ENCODE results near the gene SLC16A13. TPM values are rescaled to one million over a fixed set of nuclear protein-coding genes. Genes with fewer than 3 reads are reported as not detected.
A peak's percentile ranks its signal among the peaks of the same experiment; 100 is the strongest.

The SLC16A13 gene
- total and polyA plus RNA-seq, 10 of the 15 experiments (the other 5 are each of a cell fraction or from before 2014, with no cell fraction given), result 0.34 to 12.1 (median 3.3) TPM

DNA sequence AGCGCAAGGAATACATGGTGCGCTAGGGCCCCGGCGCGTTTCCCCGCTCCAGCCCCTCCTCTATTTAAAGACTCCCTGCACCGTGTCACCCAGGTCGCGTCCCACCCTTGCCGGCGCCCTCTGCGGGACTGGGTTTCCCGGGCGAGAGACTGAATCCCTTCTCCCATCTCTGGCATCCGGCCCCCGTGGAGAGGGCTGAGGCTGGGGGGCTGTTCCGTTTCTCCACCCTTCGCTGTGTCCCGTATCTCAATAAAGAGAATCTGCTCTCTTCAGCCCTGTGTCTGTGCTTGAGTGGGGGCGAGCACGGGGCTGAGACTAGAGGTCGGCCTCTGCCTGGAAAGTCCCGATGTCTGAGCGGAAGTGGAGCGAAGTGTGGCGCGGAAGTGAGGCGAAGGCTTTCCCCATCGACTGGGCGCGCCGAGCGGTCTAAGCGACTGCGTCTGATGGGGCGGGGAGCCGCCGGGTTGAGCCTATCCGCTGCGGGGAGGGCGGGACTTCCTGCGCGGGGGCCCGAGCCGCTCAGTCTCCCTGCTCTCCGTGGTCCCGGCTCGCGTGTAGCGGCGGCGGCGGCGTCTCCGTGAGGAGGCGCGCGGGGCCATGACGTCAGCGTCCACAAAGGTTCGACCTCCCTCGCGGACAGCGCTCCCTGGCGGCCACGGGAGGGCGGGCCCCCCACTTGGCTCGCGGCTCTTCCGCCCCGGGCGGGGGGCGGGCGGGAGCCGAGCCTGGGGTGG, 21.4 kb upstream of the SLC16A13 start (continued):
- TF ChIP-seq, protein P1, sequence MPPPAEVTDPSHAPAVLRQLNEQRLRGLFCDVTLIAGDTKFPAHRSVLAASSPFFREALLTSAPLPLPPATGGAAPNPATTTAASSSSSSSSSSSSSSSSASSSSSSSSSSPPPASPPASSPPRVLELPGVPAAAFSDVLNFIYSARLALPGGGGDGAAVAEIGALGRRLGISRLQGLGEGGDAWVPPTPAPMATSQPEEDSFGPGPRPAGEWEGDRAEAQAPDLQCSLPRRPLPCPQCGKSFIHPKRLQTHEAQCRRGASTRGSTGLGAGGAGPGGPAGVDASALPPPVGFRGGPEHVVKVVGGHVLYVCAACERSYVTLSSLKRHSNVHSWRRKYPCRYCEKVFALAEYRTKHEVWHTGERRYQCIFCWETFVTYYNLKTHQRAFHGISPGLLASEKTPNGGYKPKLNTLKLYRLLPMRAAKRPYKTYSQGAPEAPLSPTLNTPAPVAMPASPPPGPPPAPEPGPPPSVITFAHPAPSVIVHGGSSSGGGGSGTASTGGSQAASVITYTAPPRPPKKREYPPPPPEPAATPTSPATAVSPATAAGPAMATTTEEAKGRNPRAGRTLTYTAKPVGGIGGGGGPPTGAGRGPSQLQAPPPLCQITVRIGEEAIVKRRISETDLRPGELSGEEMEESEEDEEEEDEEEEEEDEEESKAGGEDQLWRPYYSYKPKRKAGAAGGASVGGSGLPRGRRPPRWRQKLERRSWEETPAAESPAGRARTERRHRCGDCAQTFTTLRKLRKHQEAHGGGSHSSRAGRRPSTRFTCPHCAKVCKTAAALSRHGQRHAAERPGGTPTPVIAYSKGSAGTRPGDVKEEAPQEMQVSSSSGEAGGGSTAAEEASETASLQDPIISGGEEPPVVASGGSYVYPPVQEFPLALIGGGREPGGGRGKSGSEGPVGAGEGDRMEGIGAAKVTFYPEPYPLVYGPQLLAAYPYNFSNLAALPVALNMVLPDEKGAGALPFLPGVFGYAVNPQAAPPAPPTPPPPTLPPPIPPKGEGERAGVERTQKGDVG (CRISPR knock-in tag; IDR thresholded peaks at IDR 0.05), result no peak
- TF ChIP-seq IKZF1 (conservative IDR thresholded peaks at IDR 0.05) (peak; percentile 36), SUPT20H (IDR thresholded peaks at IDR 0.05; ENCODE audit: borderline replicate concordance, control insufficient read depth, low read depth, low read length) (no peak), SRF (IDR thresholded peaks at IDR 0.05; ENCODE audit: low read depth in 2 of 2, low read length in 2 of 2) (0 out of 4 replicates have a peak, but pooled peaks of 1 of the 2 experiments have one; percentile 21), NFIC (IDR thresholded peaks at IDR 0.05; ENCODE audit: low read depth, low read length) (no peak), CHD4 (IDR thresholded peaks at IDR 0.05) (no peak), FOXK2 (IDR thresholded peaks at IDR 0.05) (no peak), RAD51 (IDR thresholded peaks at IDR 0.05) (no peak), NBN (IDR thresholded peaks at IDR 0.05) (peak; percentile 69; the same call in 1 of the 2 replicates), ASH2L (IDR thresholded peaks at IDR 0.05; ENCODE audit: borderline replicate concordance, low read depth) (no peak), NFYB (IDR thresholded peaks at IDR 0.05; ENCODE audit: insufficient read depth, low read depth, low read length) (peak; percentile 71; the same call in 1 of the 2 replicates), JUNB (IDR thresholded peaks at IDR 0.05) (no peak), HDAC2 (IDR thresholded peaks at IDR 0.05) (no peak), SIX5 (IDR thresholded peaks at IDR 0.05; ENCODE audit: low read depth, low read length, severe bottlenecking) (no peak), RAD21 (IDR thresholded peaks at IDR 0.05; ENCODE audit: insufficient read depth, low read depth, low read length) (no peak), IKZF2 (IDR thresholded peaks at IDR 0.05) (peak in 1 of 2 experiments; percentile 27; a peak in 1 of 4 replicates), RBBP5 (conservative IDR thresholded peaks at IDR 0.05) (no peak)
- TF ChIP-seq, protein P2, sequence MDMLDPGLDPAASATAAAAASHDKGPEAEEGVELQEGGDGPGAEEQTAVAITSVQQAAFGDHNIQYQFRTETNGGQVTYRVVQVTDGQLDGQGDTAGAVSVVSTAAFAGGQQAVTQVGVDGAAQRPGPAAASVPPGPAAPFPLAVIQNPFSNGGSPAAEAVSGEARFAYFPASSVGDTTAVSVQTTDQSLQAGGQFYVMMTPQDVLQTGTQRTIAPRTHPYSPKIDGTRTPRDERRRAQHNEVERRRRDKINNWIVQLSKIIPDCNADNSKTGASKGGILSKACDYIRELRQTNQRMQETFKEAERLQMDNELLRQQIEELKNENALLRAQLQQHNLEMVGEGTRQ (IDR thresholded peaks at IDR 0.05; ENCODE audit: borderline replicate concordance, low read depth, low read length), result no peak
- TF ChIP-seq, protein P3, sequence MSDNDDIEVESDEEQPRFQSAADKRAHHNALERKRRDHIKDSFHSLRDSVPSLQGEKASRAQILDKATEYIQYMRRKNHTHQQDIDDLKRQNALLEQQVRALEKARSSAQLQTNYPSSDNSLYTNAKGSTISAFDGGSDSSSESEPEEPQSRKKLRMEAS (IDR thresholded peaks at IDR 0.05; ENCODE audit: low read depth, low read length), result peak; percentile 83
- TF ChIP-seq, protein P4, sequence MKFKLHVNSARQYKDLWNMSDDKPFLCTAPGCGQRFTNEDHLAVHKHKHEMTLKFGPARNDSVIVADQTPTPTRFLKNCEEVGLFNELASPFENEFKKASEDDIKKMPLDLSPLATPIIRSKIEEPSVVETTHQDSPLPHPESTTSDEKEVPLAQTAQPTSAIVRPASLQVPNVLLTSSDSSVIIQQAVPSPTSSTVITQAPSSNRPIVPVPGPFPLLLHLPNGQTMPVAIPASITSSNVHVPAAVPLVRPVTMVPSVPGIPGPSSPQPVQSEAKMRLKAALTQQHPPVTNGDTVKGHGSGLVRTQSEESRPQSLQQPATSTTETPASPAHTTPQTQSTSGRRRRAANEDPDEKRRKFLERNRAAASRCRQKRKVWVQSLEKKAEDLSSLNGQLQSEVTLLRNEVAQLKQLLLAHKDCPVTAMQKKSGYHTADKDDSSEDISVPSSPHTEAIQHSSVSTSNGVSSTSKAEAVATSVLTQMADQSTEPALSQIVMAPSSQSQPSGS (IDR thresholded peaks at IDR 0.05; ENCODE audit: low read length), result peak; percentile 71; the same call in 1 of the 2 replicates
- TF ChIP-seq, protein P5, sequence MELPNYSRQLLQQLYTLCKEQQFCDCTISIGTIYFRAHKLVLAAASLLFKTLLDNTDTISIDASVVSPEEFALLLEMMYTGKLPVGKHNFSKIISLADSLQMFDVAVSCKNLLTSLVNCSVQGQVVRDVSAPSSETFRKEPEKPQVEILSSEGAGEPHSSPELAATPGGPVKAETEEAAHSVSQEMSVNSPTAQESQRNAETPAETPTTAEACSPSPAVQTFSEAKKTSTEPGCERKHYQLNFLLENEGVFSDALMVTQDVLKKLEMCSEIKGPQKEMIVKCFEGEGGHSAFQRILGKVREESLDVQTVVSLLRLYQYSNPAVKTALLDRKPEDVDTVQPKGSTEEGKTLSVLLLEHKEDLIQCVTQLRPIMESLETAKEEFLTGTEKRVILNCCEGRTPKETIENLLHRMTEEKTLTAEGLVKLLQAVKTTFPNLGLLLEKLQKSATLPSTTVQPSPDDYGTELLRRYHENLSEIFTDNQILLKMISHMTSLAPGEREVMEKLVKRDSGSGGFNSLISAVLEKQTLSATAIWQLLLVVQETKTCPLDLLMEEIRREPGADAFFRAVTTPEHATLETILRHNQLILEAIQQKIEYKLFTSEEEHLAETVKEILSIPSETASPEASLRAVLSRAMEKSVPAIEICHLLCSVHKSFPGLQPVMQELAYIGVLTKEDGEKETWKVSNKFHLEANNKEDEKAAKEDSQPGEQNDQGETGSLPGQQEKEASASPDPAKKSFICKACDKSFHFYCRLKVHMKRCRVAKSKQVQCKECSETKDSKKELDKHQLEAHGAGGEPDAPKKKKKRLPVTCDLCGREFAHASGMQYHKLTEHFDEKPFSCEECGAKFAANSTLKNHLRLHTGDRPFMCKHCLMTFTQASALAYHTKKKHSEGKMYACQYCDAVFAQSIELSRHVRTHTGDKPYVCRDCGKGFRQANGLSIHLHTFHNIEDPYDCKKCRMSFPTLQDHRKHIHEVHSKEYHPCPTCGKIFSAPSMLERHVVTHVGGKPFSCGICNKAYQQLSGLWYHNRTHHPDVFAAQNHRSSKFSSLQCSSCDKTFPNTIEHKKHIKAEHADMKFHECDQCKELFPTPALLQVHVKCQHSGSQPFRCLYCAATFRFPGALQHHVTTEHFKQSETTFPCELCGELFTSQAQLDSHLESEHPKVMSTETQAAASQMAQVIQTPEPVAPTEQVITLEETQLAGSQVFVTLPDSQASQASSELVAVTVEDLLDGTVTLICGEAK (IDR thresholded peaks at IDR 0.05; ENCODE audit: borderline replicate concordance), result peak; percentile 88

Measured in GM12878 (cell line).